Panc1 (cell line): ENCODE results near the gene DHX8. TPM values are rescaled to one million over a fixed set of nuclear protein-coding genes. Genes with fewer than 3 reads are reported as not detected.

Experiments used
- ATAC-seq: fragments of 200-7000 bp; cut with Tn5 transposase; 2 replicates; pipeline ENCODE4 v1.9.1; 2020; ENCODE audit warnings: mild to moderate bottlenecking, moderate library complexity
- BruUV-seq: library from RNA; stranded (reverse); fragments of 400-500 nt; replicated peaks from 2 replicates; lab custom pipeline; 2021; lab: Mats Ljungman, UMichigan
- CTCF ChIA-PET: fragments of 300-600 bp; sonication (Branson Sonifier 250); formaldehyde crosslinking; loops from one replicate; lab custom pipeline; 2022; ENCODE audit warnings: antibody characterized with exemption; lab: Charles Lee
- POLR2A ChIA-PET: fragments of 300-600 bp; sonication (Branson Sonifier 250); formaldehyde crosslinking; loops from one replicate; lab custom pipeline; 2022; ENCODE audit warnings: antibody characterized with exemption; lab: Charles Lee
- DNase-seq: peaks from one replicate; pipeline ENCODE4 v3.0.0-alpha.2; 2010; ENCODE audit warnings: low read depth, low spot score
- H3K27ac ChIP-seq: 2 replicates; pipeline ENCODE4 v1.5.1; 2011; ENCODE audit warnings: mild to moderate bottlenecking, low read length, inconsistent platforms
- H3K27me3 ChIP-seq: fragments of 200-500 bp; sonication (Bioruptor generic); 2 replicates; pipeline ENCODE4 v1.6.0; 2014; ENCODE audit warnings: low read length, inconsistent platforms; ENCODE audit not compliant: control insufficient read depth, insufficient read depth
- H3K36me3 ChIP-seq: fragments of 200-500 bp; sonication (Bioruptor generic); 2 replicates; pipeline ENCODE4 v1.5.1; 2014; ENCODE audit warnings: inconsistent platforms, mild to moderate bottlenecking, low read length, moderate library complexity; ENCODE audit not compliant: control insufficient read depth, insufficient read depth
- H3K4me1 ChIP-seq: 2 replicates; pipeline ENCODE4 v1.5.1; 2011; ENCODE audit warnings: inconsistent platforms, mild to moderate bottlenecking, low read length, moderate library complexity; ENCODE audit not compliant: control insufficient read depth, insufficient read depth
- H3K4me3 ChIP-seq, 2 experiments: 2 replicates each; pipeline ENCODE4 v1.5.1; 2011 to 2012; ENCODE audit warnings: low read depth in 2 of 2, low read length in 2 of 2, mild to moderate bottlenecking in 2 of 2, inconsistent platforms in 1 of 2, moderate library complexity in 1 of 2
- H3K9me3 ChIP-seq: fragments of 200-500 bp; sonication (Bioruptor generic); 2 replicates; pipeline ENCODE4 v1.5.1; 2014; ENCODE audit warnings: low read depth, mild to moderate bottlenecking, inconsistent platforms, low read length, moderate library complexity; ENCODE audit not compliant: control insufficient read depth, insufficient read depth
- POLR2AphosphoS5 ChIP-seq: IDR thresholded peaks from 2 replicates; pipeline ENCODE4 v1.6.1; 2012; ENCODE audit warnings: mild to moderate bottlenecking, low read depth, low read length, moderate library complexity
- SIN3A ChIP-seq: IDR thresholded peaks from 2 replicates; pipeline ENCODE4 v1.6.1; 2012; ENCODE audit warnings: low read depth, mild to moderate bottlenecking, low read length, moderate library complexity, borderline replicate concordance; ENCODE audit not compliant: insufficient read depth
- TCF7L2 ChIP-seq: IDR thresholded peaks from 2 replicates; pipeline ENCODE4 v1.6.1; 2011; ENCODE audit warnings: mild to moderate bottlenecking, low read depth, low read length, inconsistent platforms
- in situ Hi-C: cut with HindIII; loops from 2 replicates; pipeline ENCODE4 v1.10.0; 2016; ENCODE audit warnings: low sequenced_read_pairs, low pct_unique_long_range_greater_than_20kb
- intact Hi-C: fragments of 100-400 bp; cut with micrococcal nuclease; formaldehyde crosslinking; loops from one replicate; pipeline ENCODE4 v1.10.0; 2022; ENCODE audit not compliant: unreplicated experiment
- total RNA-seq: library from RNA; stranded (reverse); gene quantifications from one replicate; pipeline ENCODE4 v1.2.1, GENCODE V29; 2021; ENCODE audit not compliant: unreplicated experiment
- TF ChIP-seq, protein P1 (sequence below), 2 experiments: IDR thresholded peaks; 2 replicates each; pipeline ENCODE4 v1.6.1; 2011 to 2012; ENCODE audit warnings: low read depth in 2 of 2, control low read depth in 1 of 2, low read length in 1 of 2, mild to moderate bottlenecking in 1 of 2, moderate library complexity in 1 of 2; ENCODE audit not compliant: insufficient read depth in 1 of 2
- TF ChIP-seq, protein P2 (sequence below): fragments of 450-650 bp; IDR thresholded peaks from 2 replicates; pipeline ENCODE4 v1.5.1; 2017; ENCODE audit warnings: mild to moderate bottlenecking

Gene DHX8
- total RNA-seq, 1 experiment from 2014 or later: 45.6 TPM

- TF ChIP-seq SIN3A (no peak), TCF7L2 (no peak), POLR2AphosphoS5 (no peak)
- TF ChIP-seq, protein P1, sequence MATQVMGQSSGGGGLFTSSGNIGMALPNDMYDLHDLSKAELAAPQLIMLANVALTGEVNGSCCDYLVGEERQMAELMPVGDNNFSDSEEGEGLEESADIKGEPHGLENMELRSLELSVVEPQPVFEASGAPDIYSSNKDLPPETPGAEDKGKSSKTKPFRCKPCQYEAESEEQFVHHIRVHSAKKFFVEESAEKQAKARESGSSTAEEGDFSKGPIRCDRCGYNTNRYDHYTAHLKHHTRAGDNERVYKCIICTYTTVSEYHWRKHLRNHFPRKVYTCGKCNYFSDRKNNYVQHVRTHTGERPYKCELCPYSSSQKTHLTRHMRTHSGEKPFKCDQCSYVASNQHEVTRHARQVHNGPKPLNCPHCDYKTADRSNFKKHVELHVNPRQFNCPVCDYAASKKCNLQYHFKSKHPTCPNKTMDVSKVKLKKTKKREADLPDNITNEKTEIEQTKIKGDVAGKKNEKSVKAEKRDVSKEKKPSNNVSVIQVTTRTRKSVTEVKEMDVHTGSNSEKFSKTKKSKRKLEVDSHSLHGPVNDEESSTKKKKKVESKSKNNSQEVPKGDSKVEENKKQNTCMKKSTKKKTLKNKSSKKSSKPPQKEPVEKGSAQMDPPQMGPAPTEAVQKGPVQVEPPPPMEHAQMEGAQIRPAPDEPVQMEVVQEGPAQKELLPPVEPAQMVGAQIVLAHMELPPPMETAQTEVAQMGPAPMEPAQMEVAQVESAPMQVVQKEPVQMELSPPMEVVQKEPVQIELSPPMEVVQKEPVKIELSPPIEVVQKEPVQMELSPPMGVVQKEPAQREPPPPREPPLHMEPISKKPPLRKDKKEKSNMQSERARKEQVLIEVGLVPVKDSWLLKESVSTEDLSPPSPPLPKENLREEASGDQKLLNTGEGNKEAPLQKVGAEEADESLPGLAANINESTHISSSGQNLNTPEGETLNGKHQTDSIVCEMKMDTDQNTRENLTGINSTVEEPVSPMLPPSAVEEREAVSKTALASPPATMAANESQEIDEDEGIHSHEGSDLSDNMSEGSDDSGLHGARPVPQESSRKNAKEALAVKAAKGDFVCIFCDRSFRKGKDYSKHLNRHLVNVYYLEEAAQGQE (IDR thresholded peaks at IDR 0.05; ENCODE audit: insufficient read depth in 1 of 2, low read depth in 2 of 2, low read length in 1 of 2): no peak
- TF ChIP-seq, protein P2, sequence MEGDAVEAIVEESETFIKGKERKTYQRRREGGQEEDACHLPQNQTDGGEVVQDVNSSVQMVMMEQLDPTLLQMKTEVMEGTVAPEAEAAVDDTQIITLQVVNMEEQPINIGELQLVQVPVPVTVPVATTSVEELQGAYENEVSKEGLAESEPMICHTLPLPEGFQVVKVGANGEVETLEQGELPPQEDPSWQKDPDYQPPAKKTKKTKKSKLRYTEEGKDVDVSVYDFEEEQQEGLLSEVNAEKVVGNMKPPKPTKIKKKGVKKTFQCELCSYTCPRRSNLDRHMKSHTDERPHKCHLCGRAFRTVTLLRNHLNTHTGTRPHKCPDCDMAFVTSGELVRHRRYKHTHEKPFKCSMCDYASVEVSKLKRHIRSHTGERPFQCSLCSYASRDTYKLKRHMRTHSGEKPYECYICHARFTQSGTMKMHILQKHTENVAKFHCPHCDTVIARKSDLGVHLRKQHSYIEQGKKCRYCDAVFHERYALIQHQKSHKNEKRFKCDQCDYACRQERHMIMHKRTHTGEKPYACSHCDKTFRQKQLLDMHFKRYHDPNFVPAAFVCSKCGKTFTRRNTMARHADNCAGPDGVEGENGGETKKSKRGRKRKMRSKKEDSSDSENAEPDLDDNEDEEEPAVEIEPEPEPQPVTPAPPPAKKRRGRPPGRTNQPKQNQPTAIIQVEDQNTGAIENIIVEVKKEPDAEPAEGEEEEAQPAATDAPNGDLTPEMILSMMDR: no peak
- ATAC-seq (no peak), DNase-seq (no peak)
- H3K36me3 ChIP-seq: no peaks in the 10 kb centered on the region
- H3K9me3 ChIP-seq: no peaks in the 10 kb centered on the region
- intact Hi-C loops (no loop called here), in situ Hi-C loops (no loop called here)
- no TSS peak for BruUV-seq
- ChIA-PET POLR2A (no interaction called here), CTCF (no interaction called here)
- H3K27me3 ChIP-seq: no peaks in the 10 kb centered on the region
- H3K27ac ChIP-seq: no peak overlapping the region
- no peak overlapping the region for H3K4me3 ChIP-seq
- H3K4me1 ChIP-seq: no peaks in the 10 kb centered on the region
Measured at GRCh38 chr17:43553573-43553972, 69.8 kb downstream of the DHX8 start.

DNA sequence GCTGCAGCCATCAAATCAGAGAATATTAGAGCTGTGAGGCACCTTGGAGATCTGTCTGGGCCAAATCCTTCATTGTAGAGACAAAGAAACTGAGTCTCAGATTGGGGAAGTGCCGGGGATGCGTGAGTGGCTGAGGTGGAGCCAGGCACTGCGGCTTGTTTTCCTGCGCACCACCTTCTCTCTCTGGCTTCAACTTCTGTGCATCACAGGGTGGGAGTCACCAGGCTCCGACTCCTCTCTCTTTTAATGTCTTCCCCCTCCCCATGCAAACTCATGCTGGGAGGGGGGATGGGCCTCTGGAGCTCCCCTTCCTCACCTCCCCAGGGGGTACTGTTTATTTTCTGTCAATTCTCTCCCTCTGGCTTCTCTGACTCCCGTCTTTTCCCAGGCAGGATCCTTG is 71.1 kb downstream of the DHX8 start:
- intact Hi-C loops (no loop called here), in situ Hi-C loops (no loop called here)
- TF ChIP-seq POLR2AphosphoS5 (no peak), SIN3A (no peak), TCF7L2 (no peak)
- TF ChIP-seq, protein P2: no peak
- TF ChIP-seq, protein P1 (IDR thresholded peaks at IDR 0.05; ENCODE audit: insufficient read depth in 1 of 2, low read depth in 2 of 2, low read length in 1 of 2): no peak
- Histone ChIP-seq H3K36me3 (no peaks in the 10 kb centered on the region), H3K27me3 (no peaks in the 10 kb centered on the region), H3K4me3 (no peak overlapping the region), H3K27ac (no peak overlapping the region), H3K9me3 (no peaks in the 10 kb centered on the region), H3K4me1 (no peaks in the 10 kb centered on the region)
- POLR2A ChIA-PET: no interaction called here
- no TSS peak for BruUV-seq
- no peak for ATAC-seq
- no peak for DNase-seq
- CTCF ChIA-PET: no interaction called here
